Activated T-cell treated with anti-CD3 and anti-CD28 coated beads, Interleukin-2, amount 50 U/mL, for 24 hours (primary cell): Measurements from ENCODE around the gene GNG2.

Experiments
- DNase-seq: peaks from one replicate; pipeline ENCODE4 v3.0.0-alpha.2; 2020
- H3K27ac Mint-ChIP-seq: 2 replicates; pipeline ENCODE4 v1.8.0; 2020; ENCODE audit warnings: mild to moderate bottlenecking, mixed read lengths
- H3K27me3 Mint-ChIP-seq: 2 replicates; pipeline ENCODE4 v1.8.0; 2020; ENCODE audit warnings: mixed read lengths
- H3K36me3 Mint-ChIP-seq: 2 replicates; pipeline ENCODE4 v1.8.0; 2020; ENCODE audit warnings: low read depth, mixed read lengths
- H3K4me1 Mint-ChIP-seq: 2 replicates; pipeline ENCODE4 v1.8.0; 2020; ENCODE audit warnings: low read depth, mixed read lengths
- H3K4me3 Mint-ChIP-seq: 2 replicates; pipeline ENCODE4 v1.8.0; 2020; ENCODE audit warnings: mild to moderate bottlenecking, moderate library complexity, mixed read lengths
- H3K9me3 Mint-ChIP-seq: 2 replicates; pipeline ENCODE4 v1.8.0; 2020; ENCODE audit warnings: mixed read lengths

The GNG2 gene

DNA sequence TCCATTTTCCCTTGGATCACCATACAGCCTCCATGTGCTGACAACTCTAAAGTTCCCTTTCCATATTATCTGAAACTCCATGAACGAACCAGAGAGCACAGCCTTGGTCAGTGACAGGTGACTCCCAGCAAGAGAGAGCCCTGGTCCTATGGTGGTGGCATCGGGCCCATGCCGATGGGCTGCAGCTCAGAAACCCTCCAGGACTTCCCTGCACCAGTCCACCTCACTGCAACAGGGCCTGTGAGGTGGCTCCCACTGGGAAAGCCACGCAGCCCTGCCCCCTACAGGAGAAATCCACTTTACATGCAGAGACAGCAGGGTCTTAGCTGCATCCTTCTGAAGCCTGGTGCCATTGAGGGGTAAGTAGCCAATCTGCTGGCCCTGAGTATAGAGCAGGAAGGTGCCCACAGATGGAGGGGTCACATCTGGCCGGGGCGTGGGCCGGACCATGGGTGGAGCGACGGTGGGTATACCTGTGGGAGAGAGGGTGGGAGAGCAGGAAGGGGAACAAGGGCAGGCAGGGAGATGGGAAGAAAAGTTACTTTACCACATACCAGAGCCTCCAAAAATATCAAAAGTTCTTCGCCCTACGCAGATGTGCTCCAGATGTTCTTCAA lies 153.7 kb downstream of the GNG2 start:
- Mint-ChIP-seq H3K27ac (no peak overlapping the region), H3K27me3 (peaks cover 11% of the 10 kb centered on the region)

DNA sequence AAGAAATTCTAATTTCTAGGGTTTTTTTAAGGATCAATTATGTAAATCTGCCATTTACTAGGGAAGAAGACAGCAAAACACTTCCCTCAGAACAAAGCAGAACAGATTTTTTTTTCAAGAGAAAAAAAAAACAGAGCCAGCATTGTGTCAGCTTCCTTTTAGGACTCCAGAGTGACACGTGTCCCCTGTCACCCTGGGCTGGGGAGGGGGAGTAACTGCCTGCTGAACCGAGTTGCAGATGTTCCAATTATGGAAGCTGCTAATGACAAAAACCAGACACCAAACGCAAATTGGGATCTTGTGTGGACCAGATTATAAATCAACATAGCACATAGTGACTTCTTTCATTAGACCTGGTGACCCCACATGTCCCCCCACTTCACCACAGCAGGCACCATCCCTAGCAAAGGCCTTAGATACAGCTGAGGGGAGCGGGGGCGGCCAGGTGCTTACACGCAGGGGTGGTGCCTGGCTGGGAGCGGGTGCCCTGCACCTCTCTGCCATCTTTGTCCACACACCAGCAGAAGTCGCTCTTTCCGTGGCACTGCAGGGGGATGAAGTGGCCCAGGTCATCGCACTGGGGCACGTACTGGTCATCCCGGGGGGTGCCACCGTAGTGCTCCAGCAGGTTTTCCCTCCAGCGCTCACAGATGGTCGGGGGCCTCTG lies 154.3 kb downstream of the GNG2 start:
- no peak overlapping the region for H3K4me3 Mint-ChIP-seq
- H3K27me3 Mint-ChIP-seq, result peaks cover 11% of the 10 kb centered on the region
- H3K9me3 Mint-ChIP-seq, result no peaks in the 10 kb centered on the region
- no peak overlapping the region for H3K27ac Mint-ChIP-seq
- H3K4me1 Mint-ChIP-seq, result peaks cover 2% of the 10 kb centered on the region
- peaks cover 27% of the 10 kb centered on the region for H3K36me3 Mint-ChIP-seq
- DNase-seq, result no peak

More for the DNA sequence above, 153.7 kb downstream of the GNG2 start:
- no peak for DNase-seq
- no peak overlapping the region for H3K4me3 Mint-ChIP-seq
- H3K36me3 Mint-ChIP-seq, result peaks cover 33% of the 10 kb centered on the region
- H3K9me3 Mint-ChIP-seq, result no peaks in the 10 kb centered on the region
- H3K4me1 Mint-ChIP-seq, result no peaks in the 10 kb centered on the region

DNA sequence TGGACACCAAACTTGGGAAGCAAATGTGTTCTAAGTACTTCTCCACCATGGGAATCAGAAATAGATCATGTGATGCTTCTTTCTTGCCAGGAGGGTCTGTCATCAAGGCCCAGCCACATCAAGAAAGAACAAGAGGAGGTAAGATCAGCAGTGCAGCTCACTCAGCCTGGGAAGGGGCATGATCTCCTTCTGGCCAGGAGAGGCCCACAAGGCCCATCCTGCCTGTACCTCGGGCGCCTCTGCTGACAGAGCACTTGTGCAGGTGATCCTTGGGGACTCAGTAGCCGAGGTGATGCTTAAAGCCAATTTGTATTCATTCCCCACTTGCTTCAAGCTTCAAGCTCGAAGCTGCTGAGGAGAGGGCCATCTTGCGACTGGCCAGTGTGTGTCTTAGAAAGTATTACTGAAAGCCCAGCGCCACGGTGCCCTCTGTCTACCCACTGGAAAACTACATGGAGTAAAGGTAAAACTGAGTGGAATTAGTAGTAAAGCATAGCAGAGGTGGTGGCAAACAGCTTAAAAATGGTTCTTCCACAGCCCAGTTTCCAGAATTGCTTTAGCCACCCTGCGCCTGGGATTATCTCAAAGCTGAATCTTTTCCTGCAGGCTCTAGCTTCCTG lies 155.1 kb downstream of the GNG2 start:
- peaks cover 19% of the 10 kb centered on the region for H3K36me3 Mint-ChIP-seq
- DNase-seq, result no peak
- no peak overlapping the region for H3K27ac Mint-ChIP-seq
- H3K4me3 Mint-ChIP-seq, result no peak overlapping the region
- peaks cover 11% of the 10 kb centered on the region for H3K27me3 Mint-ChIP-seq
- H3K9me3 Mint-ChIP-seq, result no peaks in the 10 kb centered on the region
- peaks cover 8% of the 10 kb centered on the region for H3K4me1 Mint-ChIP-seq

DNA sequence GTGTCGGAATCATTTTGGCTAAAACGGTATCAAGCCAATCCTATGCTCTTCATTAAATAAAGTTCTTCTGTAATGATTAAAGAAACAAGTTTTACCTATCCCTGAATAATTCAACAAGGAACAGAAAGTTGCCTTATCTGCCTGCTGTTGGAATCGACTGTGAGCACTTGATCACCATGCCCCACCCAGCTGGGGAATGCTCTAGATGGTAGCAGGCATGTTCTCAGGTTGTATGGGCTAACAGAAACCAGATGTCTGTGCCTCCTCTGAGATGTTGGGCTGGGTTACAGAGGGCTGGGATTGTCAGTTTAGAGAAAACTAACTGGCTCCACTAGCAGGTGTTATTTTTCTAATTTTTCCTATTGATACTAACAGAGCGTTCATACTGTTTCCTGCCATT lies 157.8 kb downstream of the GNG2 start:
- peaks cover 11% of the 10 kb centered on the region for H3K27me3 Mint-ChIP-seq
- no peak overlapping the region for H3K27ac Mint-ChIP-seq
- H3K4me3 Mint-ChIP-seq, result no peak overlapping the region
- no peak for DNase-seq
- H3K36me3 Mint-ChIP-seq, result no peaks in the 10 kb centered on the region
- H3K9me3 Mint-ChIP-seq, result no peaks in the 10 kb centered on the region
- H3K4me1 Mint-ChIP-seq, result peaks cover 32% of the 10 kb centered on the region

DNA sequence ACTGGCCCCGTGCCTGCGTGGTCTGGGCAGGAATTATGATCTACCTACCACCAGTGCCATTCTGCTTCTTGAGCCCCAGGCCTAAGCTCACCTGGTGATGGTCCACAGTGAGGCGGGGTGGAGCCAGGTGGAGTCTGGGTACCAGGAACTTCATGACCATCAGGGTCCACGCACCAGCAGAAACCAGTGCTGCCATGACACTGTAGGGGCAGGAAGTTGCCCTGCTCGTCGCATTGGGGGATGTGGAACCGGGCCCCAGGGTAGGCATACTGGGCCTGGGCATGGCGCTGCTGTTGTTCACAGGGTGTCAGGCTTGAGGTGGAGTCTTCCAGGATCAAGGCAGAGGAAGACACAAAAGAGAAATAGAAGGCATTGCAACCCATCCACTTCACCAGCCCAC lies 158.6 kb downstream of the GNG2 start:
- Mint-ChIP-seq H3K27me3 (peaks cover 11% of the 10 kb centered on the region), H3K9me3 (no peaks in the 10 kb centered on the region), H3K4me3 (no peak overlapping the region), H3K36me3 (no peaks in the 10 kb centered on the region), H3K4me1 (peaks cover 32% of the 10 kb centered on the region), H3K27ac (no peak overlapping the region)
- no peak for DNase-seq
